K562 (cell line): ENCODE data around the gene ARHGAP28.

Source experiments
- CBFA2T2 ChIP-seq: fragments of 450-650 bp; conservative IDR thresholded peaks from 2 replicates; pipeline ENCODE4 v1.6.1; 2017; ENCODE audit warnings: mild to moderate bottlenecking
- LEF1 ChIP-seq: fragments of 450-650 bp; IDR thresholded peaks from 2 replicates; pipeline ENCODE4 v1.6.1; 2016; ENCODE audit warnings: mild to moderate bottlenecking
- NFRKB ChIP-seq: fragments of 450-650 bp; IDR thresholded peaks from 2 replicates; pipeline ENCODE4 v1.6.1; 2016; ENCODE audit warnings: low read depth
- SMARCB1 ChIP-seq: IDR thresholded peaks from 2 replicates; pipeline ENCODE4 v1.6.1; 2011; ENCODE audit warnings: improper control_type of control experiment, low read depth; ENCODE audit not compliant: insufficient read length
- TF ChIP-seq, protein P1 (sequence below), 3 experiments: IDR thresholded peaks in 2 of 3; conservative IDR thresholded peaks in 1 of 3; 2 replicates each; pipeline ENCODE4 v1.5.1; 2011 to 2012; ENCODE audit warnings: low read length in 3 of 3, mild to moderate bottlenecking in 3 of 3, control low read depth in 2 of 3, improper control_type of control experiment in 1 of 3, inconsistent platforms in 1 of 3, low read depth in 1 of 3, mixed read lengths in 1 of 3, moderate library complexity in 1 of 3; ENCODE audit not compliant: insufficient read depth in 2 of 3
- TF ChIP-seq, protein P2 (sequence below), 2 experiments: fragments of 450-650 bp; formaldehyde crosslinking in 1 of 2; IDR thresholded peaks; 2 replicates each; pipeline versions ENCODE4 v1.4.0 to v1.6.1; 2014 to 2020; ENCODE audit warnings: mild to moderate bottlenecking in 2 of 2, borderline replicate concordance in 1 of 2, low read depth in 1 of 2

DNA sequence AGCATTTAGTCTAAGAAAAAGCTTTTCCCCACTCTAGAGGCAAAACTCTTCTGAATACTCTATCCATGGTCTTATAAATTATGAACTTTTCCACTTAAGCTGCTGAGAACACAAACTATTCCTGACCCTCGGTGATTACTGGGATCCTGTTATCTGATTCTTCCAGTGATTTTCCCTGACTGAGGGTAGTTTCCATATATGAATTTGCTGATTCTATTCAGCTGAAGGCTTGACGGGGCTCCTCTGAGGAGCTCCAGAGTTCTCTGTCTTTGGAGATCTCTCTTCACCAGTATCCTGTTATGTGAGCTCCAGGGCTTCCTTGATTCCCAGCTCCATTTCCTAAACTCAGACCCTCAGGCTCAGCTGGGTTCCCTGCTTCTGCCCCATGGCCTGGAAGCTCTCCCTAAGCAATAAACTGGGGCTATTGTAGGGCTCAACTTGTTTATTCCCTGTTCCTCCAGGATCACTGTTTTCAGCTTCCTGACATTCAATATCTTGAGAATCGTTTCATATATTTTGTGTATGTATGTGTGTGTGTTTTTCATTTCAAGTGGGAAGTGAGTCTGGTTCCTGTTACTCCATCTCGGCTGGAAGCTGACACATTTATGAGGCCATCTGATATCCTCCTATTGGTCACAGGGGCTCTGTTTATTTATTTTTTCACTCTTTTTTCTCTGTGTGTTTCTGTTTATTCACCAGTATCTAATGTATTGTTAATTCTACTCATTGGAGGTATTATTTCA, 78.2 kb downstream of the ARHGAP28 start:
- TF ChIP-seq NFRKB (no peak), CBFA2T2 (no peak), LEF1 (no peak), SMARCB1 (no peak)
- TF ChIP-seq, protein P1, sequence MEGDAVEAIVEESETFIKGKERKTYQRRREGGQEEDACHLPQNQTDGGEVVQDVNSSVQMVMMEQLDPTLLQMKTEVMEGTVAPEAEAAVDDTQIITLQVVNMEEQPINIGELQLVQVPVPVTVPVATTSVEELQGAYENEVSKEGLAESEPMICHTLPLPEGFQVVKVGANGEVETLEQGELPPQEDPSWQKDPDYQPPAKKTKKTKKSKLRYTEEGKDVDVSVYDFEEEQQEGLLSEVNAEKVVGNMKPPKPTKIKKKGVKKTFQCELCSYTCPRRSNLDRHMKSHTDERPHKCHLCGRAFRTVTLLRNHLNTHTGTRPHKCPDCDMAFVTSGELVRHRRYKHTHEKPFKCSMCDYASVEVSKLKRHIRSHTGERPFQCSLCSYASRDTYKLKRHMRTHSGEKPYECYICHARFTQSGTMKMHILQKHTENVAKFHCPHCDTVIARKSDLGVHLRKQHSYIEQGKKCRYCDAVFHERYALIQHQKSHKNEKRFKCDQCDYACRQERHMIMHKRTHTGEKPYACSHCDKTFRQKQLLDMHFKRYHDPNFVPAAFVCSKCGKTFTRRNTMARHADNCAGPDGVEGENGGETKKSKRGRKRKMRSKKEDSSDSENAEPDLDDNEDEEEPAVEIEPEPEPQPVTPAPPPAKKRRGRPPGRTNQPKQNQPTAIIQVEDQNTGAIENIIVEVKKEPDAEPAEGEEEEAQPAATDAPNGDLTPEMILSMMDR (IDR thresholded peaks at IDR 0.05 in 2 of 3, conservative IDR thresholded peaks at IDR 0.05 in 1 of 3; ENCODE audit: insufficient read depth in 2 of 3, low read depth in 1 of 3, low read length in 3 of 3), result no peak
- TF ChIP-seq, protein P2, sequence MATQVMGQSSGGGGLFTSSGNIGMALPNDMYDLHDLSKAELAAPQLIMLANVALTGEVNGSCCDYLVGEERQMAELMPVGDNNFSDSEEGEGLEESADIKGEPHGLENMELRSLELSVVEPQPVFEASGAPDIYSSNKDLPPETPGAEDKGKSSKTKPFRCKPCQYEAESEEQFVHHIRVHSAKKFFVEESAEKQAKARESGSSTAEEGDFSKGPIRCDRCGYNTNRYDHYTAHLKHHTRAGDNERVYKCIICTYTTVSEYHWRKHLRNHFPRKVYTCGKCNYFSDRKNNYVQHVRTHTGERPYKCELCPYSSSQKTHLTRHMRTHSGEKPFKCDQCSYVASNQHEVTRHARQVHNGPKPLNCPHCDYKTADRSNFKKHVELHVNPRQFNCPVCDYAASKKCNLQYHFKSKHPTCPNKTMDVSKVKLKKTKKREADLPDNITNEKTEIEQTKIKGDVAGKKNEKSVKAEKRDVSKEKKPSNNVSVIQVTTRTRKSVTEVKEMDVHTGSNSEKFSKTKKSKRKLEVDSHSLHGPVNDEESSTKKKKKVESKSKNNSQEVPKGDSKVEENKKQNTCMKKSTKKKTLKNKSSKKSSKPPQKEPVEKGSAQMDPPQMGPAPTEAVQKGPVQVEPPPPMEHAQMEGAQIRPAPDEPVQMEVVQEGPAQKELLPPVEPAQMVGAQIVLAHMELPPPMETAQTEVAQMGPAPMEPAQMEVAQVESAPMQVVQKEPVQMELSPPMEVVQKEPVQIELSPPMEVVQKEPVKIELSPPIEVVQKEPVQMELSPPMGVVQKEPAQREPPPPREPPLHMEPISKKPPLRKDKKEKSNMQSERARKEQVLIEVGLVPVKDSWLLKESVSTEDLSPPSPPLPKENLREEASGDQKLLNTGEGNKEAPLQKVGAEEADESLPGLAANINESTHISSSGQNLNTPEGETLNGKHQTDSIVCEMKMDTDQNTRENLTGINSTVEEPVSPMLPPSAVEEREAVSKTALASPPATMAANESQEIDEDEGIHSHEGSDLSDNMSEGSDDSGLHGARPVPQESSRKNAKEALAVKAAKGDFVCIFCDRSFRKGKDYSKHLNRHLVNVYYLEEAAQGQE (IDR thresholded peaks at IDR 0.05; ENCODE audit: borderline replicate concordance), result no peak
- TF ChIP-seq, protein P2 (CRISPR knock-in tag; IDR thresholded peaks at IDR 0.05; ENCODE audit: low read depth), result no peak
